Activated T-cell treated with anti-CD3 and anti-CD28 coated beads, Interleukin-2, amount 50 U/mL, for 72 hours (primary cell): Measurements from ENCODE around the gene OR1J4. TPM values are rescaled to one million over a fixed set of nuclear protein-coding genes. Genes with fewer than 3 reads are reported as not detected.
A peak's percentile ranks its signal among the peaks of the same experiment; 100 is the strongest.
"Not testable (repeated sequence)": the region's sequence is repeated elsewhere in the genome, so short reads cannot be mapped to it uniquely, and the experiment has no call there.

Experiments
- ATAC-seq, 2 donors: fragments of 150-1000 bp; cut with Tn5 transposase; replicated peaks in 1 of 2; 2 replicates each; pipeline ENCODE4 v1.10.0; 2021; ENCODE audit warnings: moderate library complexity in 2 of 2, mild to moderate bottlenecking in 1 of 2
- DNase-seq, 2 donors: peaks; one replicate each; pipeline ENCODE4 v3.0.0; 2021 to 2022; ENCODE audit warnings: mixed read lengths in 1 of 2
- H3K27ac Mint-ChIP-seq: one replicate; pipeline ENCODE4 v1.8.0; 2022; ENCODE audit warnings: mild to moderate bottlenecking, moderate library complexity, mixed read lengths
- H3K27me3 Mint-ChIP-seq: one replicate; pipeline ENCODE4 v1.8.0; 2022; ENCODE audit warnings: low read depth, mixed read lengths
- H3K36me3 Mint-ChIP-seq, 2 donors: one replicate each; pipeline ENCODE4 v1.8.0; 2022; ENCODE audit warnings: mixed read lengths in 2 of 2, mild to moderate bottlenecking in 1 of 2; ENCODE audit not compliant: insufficient read depth in 2 of 2
- H3K4me1 Mint-ChIP-seq: one replicate; pipeline ENCODE4 v1.8.0; 2022; ENCODE audit warnings: low read depth, mixed read lengths
- H3K4me3 Mint-ChIP-seq, 2 donors: one replicate each; pipeline ENCODE4 v1.8.0; 2022; ENCODE audit warnings: mild to moderate bottlenecking in 2 of 2, mixed read lengths in 2 of 2, moderate library complexity in 2 of 2
- H3K9me3 Mint-ChIP-seq, 2 donors: one replicate each; pipeline ENCODE4 v1.8.0; 2022; ENCODE audit warnings: mixed read lengths in 2 of 2
- total RNA-seq, 2 donors: library from RNA; stranded (reverse); gene quantifications; one replicate each; pipeline ENCODE4 v1.2.3, GENCODE V29; 2022

OR1J4 gene
- total RNA-seq, 2 donors from 2014 or later: 0.26 TPM; not detected in 1

DNA sequence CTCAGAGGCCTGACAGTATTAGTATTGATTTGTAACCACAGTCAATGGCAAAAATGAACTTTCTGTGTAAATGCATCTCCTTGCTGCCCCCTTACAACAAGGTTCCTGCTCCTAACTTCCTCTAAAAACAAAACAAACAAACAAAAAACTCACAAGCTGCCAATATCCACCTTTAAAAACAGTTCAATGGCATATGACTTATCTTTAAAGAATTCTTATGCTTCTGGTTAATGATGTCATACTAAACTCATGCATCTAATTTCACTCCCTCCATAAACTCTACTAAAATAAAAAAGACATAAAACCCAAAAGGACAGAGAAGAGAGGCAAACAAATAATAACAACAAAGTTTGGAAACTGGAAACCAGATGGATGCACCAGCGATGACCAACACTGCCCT, 17.2 kb downstream of the OR1J4 start:
- Mint-ChIP-seq H3K4me3 (no peak overlapping the region), H3K27me3 (no peaks in the 10 kb centered on the region), H3K4me1 (no peaks in the 10 kb centered on the region), H3K27ac (no peak overlapping the region), H3K9me3 (peaks cover 0 to 4% of the 10 kb centered on the region in 2 donors), H3K36me3 (no peaks in the 10 kb centered on the region)
- DNase-seq (no peak), ATAC-seq (no peak)

DNA sequence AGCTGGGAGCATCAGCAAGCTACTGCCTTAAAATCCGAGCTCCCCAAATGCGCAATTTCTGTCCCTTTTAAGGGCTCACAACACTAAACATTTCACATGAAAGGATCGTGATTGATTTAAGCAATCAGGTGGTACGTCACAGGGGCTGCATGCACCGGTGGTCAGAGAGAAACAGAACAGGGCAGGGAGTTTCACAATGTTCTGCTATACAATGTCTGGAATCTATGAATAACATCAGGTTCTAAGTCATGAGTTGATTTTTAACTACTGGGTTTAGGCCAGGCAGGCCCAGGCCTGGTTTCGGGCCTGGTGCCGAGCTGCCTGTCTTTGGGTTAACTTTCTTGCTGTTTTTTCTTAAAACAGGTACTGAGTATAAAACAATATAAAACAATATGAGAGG, 18.1 kb downstream of the OR1J4 start:
- not testable (repeated sequence) for DNase-seq, H3K9me3 Mint-ChIP-seq, H3K4me1 Mint-ChIP-seq, H3K4me3 Mint-ChIP-seq, H3K36me3 Mint-ChIP-seq, H3K27me3 Mint-ChIP-seq, H3K27ac Mint-ChIP-seq, ATAC-seq

DNA sequence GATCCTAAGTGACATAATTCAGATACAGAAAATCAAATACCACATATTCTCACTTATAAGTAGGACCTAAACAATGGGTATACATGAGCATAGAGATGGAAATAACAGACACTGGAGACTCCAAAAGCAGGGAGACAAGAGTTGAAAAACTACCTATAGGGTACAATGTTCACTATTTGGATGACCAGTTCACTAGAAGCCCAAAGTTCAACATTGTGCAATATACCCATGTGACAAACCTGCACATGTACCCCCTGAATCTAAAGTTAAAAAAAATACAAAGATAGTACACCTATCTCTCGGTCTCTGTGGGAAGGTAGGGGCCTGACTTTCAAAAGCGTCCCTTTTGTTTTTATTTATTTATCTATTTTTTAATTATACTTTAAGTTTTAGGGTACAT, 19.8 kb downstream of the OR1J4 start:
- no peak for DNase-seq
- H3K4me3 Mint-ChIP-seq: no peak overlapping the region
- H3K27me3 Mint-ChIP-seq: no peaks in the 10 kb centered on the region
- ATAC-seq: no peak
- no peaks in the 10 kb centered on the region for H3K36me3 Mint-ChIP-seq
- no peaks in the 10 kb centered on the region for H3K4me1 Mint-ChIP-seq
- H3K9me3 Mint-ChIP-seq: peaks cover 0 to 4% of the 10 kb centered on the region in 2 donors
- no peak overlapping the region for H3K27ac Mint-ChIP-seq

DNA sequence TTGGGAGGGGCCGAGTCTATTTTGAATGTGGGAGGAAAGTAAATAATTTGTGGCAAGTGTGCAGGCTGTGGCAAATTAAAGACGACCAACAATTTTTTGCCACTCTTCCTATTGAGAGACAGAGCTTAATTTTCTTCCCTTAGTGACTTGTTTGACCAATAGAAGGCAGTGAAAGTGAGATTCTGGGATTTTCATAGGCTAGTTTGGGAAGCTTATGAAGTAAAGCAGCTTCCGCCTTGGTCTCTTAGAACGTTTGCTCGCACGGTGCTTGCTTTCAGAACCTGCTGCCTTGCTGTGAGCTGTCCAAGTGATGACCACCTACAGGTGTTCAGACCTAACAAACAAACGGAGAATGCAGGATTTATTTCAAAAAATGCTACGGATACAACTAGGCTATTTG, 27.3 kb downstream of the OR1J4 start:
- Mint-ChIP-seq H3K4me3 (no peak overlapping the region), H3K4me1 (no peaks in the 10 kb centered on the region), H3K27ac (no peak overlapping the region), H3K9me3 (peaks cover 3 to 4% of the 10 kb centered on the region in 2 donors), H3K27me3 (peaks cover 6% of the 10 kb centered on the region), H3K36me3 (no peaks in the 10 kb centered on the region)
- ATAC-seq: no peak
- DNase-seq: no peak

DNA sequence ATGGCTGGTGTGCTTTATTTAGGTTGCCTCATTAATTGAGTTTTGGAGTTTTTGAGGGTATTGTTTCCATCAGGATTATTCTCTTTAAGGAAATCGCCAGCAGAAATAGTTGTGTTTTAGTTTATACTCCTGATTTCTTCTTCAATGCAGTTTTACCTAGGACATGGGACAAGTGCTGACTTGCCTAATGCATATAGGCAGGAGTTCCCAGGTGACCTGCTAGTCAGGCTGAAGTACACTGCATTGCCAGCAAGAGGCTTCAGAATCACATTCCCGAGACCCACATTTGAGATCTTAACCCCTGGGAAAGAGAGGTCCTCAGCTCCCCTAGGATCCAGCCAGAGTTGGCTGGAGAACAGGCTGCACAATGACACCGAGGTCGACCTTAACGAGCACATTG, 32.4 kb downstream of the OR1J4 start:
- Mint-ChIP-seq H3K27me3 (peaks cover 27% of the 10 kb centered on the region), H3K9me3 (peaks cover 3 to 4% of the 10 kb centered on the region in 2 donors), H3K4me1 (no peaks in the 10 kb centered on the region), H3K27ac (no peak overlapping the region), H3K4me3 (no peak overlapping the region), H3K36me3 (no peaks in the 10 kb centered on the region)
- ATAC-seq (no peak), DNase-seq (no peak)

DNA sequence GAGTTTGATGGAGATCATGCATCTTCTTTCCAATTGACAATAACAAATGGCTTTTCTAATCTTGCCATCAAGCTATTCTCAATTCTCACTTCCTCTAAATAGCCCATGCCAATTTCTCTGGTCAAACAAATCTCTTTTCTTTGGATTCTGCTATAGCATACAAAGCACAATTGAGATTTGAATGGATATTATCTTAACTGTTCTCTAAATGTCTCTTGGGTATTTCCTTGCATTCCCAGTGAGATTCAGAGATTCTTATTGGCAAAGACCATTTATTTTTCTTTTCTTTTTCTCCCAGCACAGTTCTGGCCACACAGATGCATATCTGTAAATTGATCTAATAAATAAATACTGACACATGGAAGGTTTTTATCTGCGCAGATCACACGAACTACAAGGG, 33.9 kb downstream of the OR1J4 start, which contains the start of gene OR1N2:
TSS of gene OR1N2 (plus strand) at position 301 of the 400 bp plus-strand sequence. CDS start 100 bp downstream, outside the sequence.
- Mint-ChIP-seq H3K9me3 (peaks cover 3 to 4% of the 10 kb centered on the region in 2 donors), H3K4me3 (no peak within 1 kb of the TSS), H3K36me3 (no peaks in the 10 kb centered on the region), H3K27ac (no peak within 1 kb of the TSS), H3K27me3 (peaks cover 27% of the 10 kb centered on the region), H3K4me1 (no peaks in the 10 kb centered on the region)
- ATAC-seq (no peak), DNase-seq (no peak)

GRCh38 chr9:122561446-122561845, 42.5 kb downstream of the OR1J4 start:
- H3K4me3 Mint-ChIP-seq: no peak overlapping the region
- peaks cover 9% of the 10 kb centered on the region for H3K4me1 Mint-ChIP-seq
- no peak for ATAC-seq
- H3K9me3 Mint-ChIP-seq: peaks cover 8 to 9% of the 10 kb centered on the region in 2 donors
- H3K36me3 Mint-ChIP-seq: peaks cover 0 to 5% of the 10 kb centered on the region in 2 donors
- DNase-seq: no peak
- no peaks in the 10 kb centered on the region for H3K27me3 Mint-ChIP-seq
- no peak overlapping the region for H3K27ac Mint-ChIP-seq

DNA sequence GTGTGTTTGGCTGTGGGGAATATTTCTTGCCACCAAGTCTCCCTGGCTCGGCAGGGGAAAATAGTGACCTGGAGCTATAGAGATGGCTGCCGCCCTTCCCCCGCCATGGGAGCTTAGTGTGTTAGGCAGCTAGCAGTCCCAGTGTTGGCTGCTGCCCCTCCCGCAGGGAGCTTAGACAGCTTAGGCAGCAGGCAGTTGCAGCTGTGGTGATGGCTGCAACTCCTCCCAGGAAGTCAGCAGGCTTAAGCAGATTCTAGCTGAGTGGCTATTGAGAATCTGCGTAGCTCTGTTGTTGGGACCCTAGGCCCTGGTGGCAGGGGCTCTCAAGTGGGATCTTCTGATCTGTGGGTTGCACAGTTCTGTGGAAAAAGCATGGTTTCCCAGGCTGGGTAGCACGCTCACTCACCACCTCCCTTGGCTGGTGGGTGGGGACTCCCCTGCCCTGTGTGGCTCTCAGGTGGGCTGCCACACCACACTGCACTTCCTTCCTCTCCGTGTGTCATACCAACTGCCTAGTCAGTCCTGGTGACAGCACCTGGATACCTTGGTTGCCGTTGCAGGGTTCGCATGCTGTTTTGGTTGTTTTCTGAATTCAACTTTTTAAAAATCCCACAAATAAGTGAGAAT, 43.3 kb downstream of the OR1J4 start:
- Mint-ChIP-seq H3K27ac (no peak overlapping the region), H3K27me3 (no peaks in the 10 kb centered on the region)

GRCh38 chr9:122567901-122568300, 49.0 kb downstream of the OR1J4 start:
- H3K27me3 Mint-ChIP-seq: no peaks in the 10 kb centered on the region
- peaks cover 0 to 2% of the 10 kb centered on the region in 2 donors for H3K36me3 Mint-ChIP-seq
- ATAC-seq (no peak), DNase-seq (no peak)
- no peak overlapping the region for H3K27ac Mint-ChIP-seq
- peaks cover 13% of the 10 kb centered on the region for H3K4me1 Mint-ChIP-seq
- H3K4me3 Mint-ChIP-seq: no peak overlapping the region
- no peaks in the 10 kb centered on the region for H3K9me3 Mint-ChIP-seq

More for the DNA sequence above, 43.3 kb downstream of the OR1J4 start:
- H3K36me3 Mint-ChIP-seq: peaks cover 0 to 5% of the 10 kb centered on the region in 2 donors
- H3K4me3 Mint-ChIP-seq: no peak overlapping the region
- peaks cover 8 to 9% of the 10 kb centered on the region in 2 donors for H3K9me3 Mint-ChIP-seq
- peaks cover 9% of the 10 kb centered on the region for H3K4me1 Mint-ChIP-seq
- DNase-seq (peak; percentile 23 to 52), ATAC-seq (peak; percentile 70 to 89)

Other genes with a start within 250 kb of the OR1J4 start
- under 1 TPM; 0.17 to 0.58 TPM for gene PTGS1, start 148.1 kb upstream of the OR1J4 start, total RNA-seq
- gene OR1J1, start 41.2 kb upstream of the OR1J4 start, total RNA-seq: not detected
- not detected for gene OR1J2, start 8.3 kb upstream of the OR1J4 start, total RNA-seq
- not detected for gene OR1N1, start 8.2 kb downstream of the OR1J4 start, total RNA-seq
- not detected for gene OR1N2, start 34.0 kb downstream of the OR1J4 start, total RNA-seq
- gene OR1L8, start 64.2 kb downstream of the OR1J4 start, total RNA-seq: not detected
- gene OR1Q1, start 95.6 kb downstream of the OR1J4 start, total RNA-seq: under 1 TPM in 1 of 2 donors, not detected in 1; 0.26 TPM
- not detected for gene OR1B1, start 138.5 kb downstream of the OR1J4 start, total RNA-seq
- not detected for gene OR1L1, start 142.6 kb downstream of the OR1J4 start, total RNA-seq
- gene OR1L3, start 156.0 kb downstream of the OR1J4 start, total RNA-seq: not detected
- gene OR1L4, start 204.8 kb downstream of the OR1J4 start, total RNA-seq: not detected
- not detected for gene OR1L6, start 223.2 kb downstream of the OR1J4 start, total RNA-seq